Keratinocyte (primary cell): ENCODE data around the gene FARP2. TPM values are rescaled to one million over a fixed set of nuclear protein-coding genes. Genes with fewer than 3 reads are reported as not detected.

ENCODE experiments used
- DNase-seq: peaks from one replicate; pipeline ENCODE4 v3.0.0-alpha.2; 2011; ENCODE audit warnings: low read depth, missing footprints, low spot score
- FAIRE-seq: peaks from 2 replicates; lab custom pipeline; 2011; peaks lifted over from hg19 to GRCh38; lab: Jason Lieb, UNC
- H2AFZ ChIP-seq: 2 replicates; pipeline ENCODE4 v1.6.0; 2012; ENCODE audit warnings: low read length, control low read depth, inconsistent platforms; ENCODE audit not compliant: control insufficient read depth
- H3K27ac ChIP-seq: 2 replicates; pipeline ENCODE4 v1.5.1; 2011; ENCODE audit warnings: low read length; ENCODE audit not compliant: control insufficient read depth, insufficient read depth
- H3K27me3 ChIP-seq: 3 replicates; pipeline ENCODE4 v1.6.0; 2011; ENCODE audit warnings: low read length; ENCODE audit not compliant: control insufficient read depth, insufficient read depth; ENCODE audit errors: extremely low read depth
- H3K36me3 ChIP-seq, 2 experiments: 2 replicates in 1 of 2; 3 replicates in 1 of 2; pipeline ENCODE4 v1.5.1; 2011; ENCODE audit warnings: low read length in 2 of 2, mild to moderate bottlenecking in 1 of 2; ENCODE audit not compliant: control insufficient read depth in 2 of 2, insufficient read depth in 2 of 2; ENCODE audit errors: extremely low read depth in 1 of 2
- H3K4me1 ChIP-seq: 3 replicates; pipeline ENCODE4 v1.5.1; 2011; ENCODE audit warnings: low read length; ENCODE audit not compliant: control insufficient read depth, insufficient read depth; ENCODE audit errors: extremely low read depth
- H3K4me2 ChIP-seq: 3 replicates; pipeline ENCODE4 v1.6.0; 2011; ENCODE audit warnings: low read depth, low read length; ENCODE audit not compliant: control insufficient read depth, insufficient read depth; ENCODE audit errors: extremely low read depth
- H3K4me3 ChIP-seq, 3 experiments: fragments of 200-600 bp in 1 of 3; sonication (generic) in 1 of 3; 2 replicates in 2 of 3; 3 replicates in 1 of 3; pipeline ENCODE4 v1.5.1; 2011 to 2016; ENCODE audit warnings: low read length in 3 of 3, mild to moderate bottlenecking in 3 of 3, control low read depth in 2 of 3, inconsistent platforms in 1 of 3, low read depth in 1 of 3, mixed read lengths in 1 of 3, mixed run types in 1 of 3, moderate library complexity in 1 of 3; ENCODE audit not compliant: control insufficient read depth in 2 of 3, insufficient read depth in 2 of 3; ENCODE audit errors: extremely low read depth in 1 of 3
- H3K79me2 ChIP-seq: 2 replicates; pipeline ENCODE4 v1.6.0; 2012; ENCODE audit warnings: low read length; ENCODE audit not compliant: control insufficient read depth, insufficient read depth
- H3K9ac ChIP-seq: 3 replicates; pipeline ENCODE4 v1.6.0; 2011; ENCODE audit warnings: low read length; ENCODE audit not compliant: control insufficient read depth, insufficient read depth; ENCODE audit errors: extremely low read depth
- H3K9me1 ChIP-seq: 3 replicates; pipeline ENCODE4 v1.6.0; 2011; ENCODE audit warnings: low read length; ENCODE audit not compliant: control insufficient read depth, insufficient read depth; ENCODE audit errors: extremely low read depth
- H3K9me3 ChIP-seq: 2 replicates; pipeline ENCODE4 v1.5.1; 2012; ENCODE audit warnings: low read depth, low read length; ENCODE audit not compliant: control insufficient read depth
- H4K20me1 ChIP-seq: 3 replicates; pipeline ENCODE4 v1.6.0; 2011; ENCODE audit warnings: low read length; ENCODE audit not compliant: control insufficient read depth, insufficient read depth; ENCODE audit errors: extremely low read depth
- EZH2 ChIP-seq: IDR thresholded peaks from one replicate; pipeline ENCODE4 v1.6.1; 2012; ENCODE audit warnings: inconsistent platforms, mild to moderate bottlenecking, low read length, moderate library complexity
- dilution Hi-C: fragments of 300-500 bp; cut with MboI; formaldehyde crosslinking; loops from one replicate; pipeline ENCODE4 v1.7.0; 2020; ENCODE audit warnings: low sequenced_read_pairs; ENCODE audit not compliant: extremely low pct_ligation_motif_present
- polyA plus RNA-seq, 5 experiments: library from polyadenylated mRNA; depleted of rRNA in 3 of 5; stranded (reverse) in 3 of 5; stranded (forward) in 1 of 5; unstranded in 1 of 5; fragments of >200 nt; gene quantifications; 1 replicate in 1 of 5; 2 replicates in 3 of 5; 3 replicates in 1 of 5; pipeline versions ENCODE4 v1.2.1 to v1.2.3, GENCODE V29; 2011 to 2012; ENCODE audit warnings: missing spikeins in 2 of 5, low read depth in 1 of 5, low replicate concordance in 1 of 5
- TF ChIP-seq, protein P1 (sequence below), 3 experiments: IDR thresholded peaks in 1 of 3; conservative IDR thresholded peaks in 1 of 3; optimal IDR thresholded peaks in 1 of 3; 2 replicates in 2 of 3; 3 replicates in 1 of 3; pipeline versions ENCODE3 to v1.5.1; 2011; ENCODE audit warnings: low read length in 3 of 3, mild to moderate bottlenecking in 3 of 3, moderate library complexity in 2 of 3, control low read depth in 1 of 3, inconsistent platforms in 1 of 3; ENCODE audit not compliant: insufficient read depth in 2 of 3; ENCODE audit errors: extremely low read depth in 1 of 3

The FARP2 gene
- polyA plus RNA-seq, 1 donor (not counting 4 experiments of a cell fraction or from before 2014, with no cell fraction given): 39.3 TPM

DNA sequence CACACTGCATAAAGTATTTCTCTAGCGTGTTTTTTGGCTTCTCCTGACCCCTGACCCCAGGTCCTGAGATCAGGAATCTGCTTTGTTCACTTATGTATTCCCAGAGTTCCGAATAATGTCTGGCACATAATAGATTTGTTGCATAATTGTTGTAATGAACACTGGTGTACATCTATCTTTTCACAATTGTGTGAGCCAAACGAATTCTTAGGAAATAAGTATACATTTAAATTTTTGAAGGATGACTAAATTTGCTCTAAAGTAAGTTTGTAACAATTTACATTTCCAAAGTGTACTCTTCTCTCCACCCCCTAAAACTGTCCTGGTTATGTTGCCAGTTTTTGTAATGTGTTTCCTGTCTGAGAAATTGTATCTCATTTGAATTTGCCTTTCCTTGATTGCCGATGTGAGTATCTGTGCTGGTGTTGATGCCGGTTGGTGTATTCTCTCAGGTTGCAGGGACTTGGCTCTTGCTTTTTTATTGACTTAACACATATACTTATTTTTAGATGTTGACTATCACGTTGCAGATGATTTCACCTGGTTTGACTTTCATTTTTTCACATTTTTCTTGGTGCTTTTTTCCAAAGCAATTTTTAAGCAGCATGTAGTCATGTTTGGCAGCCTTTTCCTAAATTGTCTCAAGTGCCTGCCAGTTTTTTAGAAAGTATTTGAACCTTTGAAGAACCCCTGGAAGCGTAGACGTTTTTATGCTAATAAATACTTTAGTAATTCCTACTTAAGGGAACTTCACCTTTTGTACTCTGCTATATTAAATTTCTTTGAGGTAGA, 16.1 kb upstream of the FARP2 start:
- Histone ChIP-seq H3K9me3 (no peaks in the 10 kb centered on the region), H3K4me2 (no peak overlapping the region), H3K36me3 (peaks cover 40 to 44% of the 10 kb centered on the region in 2 experiments), H3K27ac (no peak overlapping the region), H3K9me1 (no peaks in the 10 kb centered on the region), H3K4me1 (no peaks in the 10 kb centered on the region), H3K9ac (no peak overlapping the region), H2AFZ (no peak overlapping the region), H3K4me3 (no peak overlapping the region), H3K27me3 (no peaks in the 10 kb centered on the region), H4K20me1 (no peaks in the 10 kb centered on the region), H3K79me2 (peaks cover 9% of the 10 kb centered on the region)
- FAIRE-seq: no peak
- no peak for TF ChIP-seq EZH2
- TF ChIP-seq, protein P1, sequence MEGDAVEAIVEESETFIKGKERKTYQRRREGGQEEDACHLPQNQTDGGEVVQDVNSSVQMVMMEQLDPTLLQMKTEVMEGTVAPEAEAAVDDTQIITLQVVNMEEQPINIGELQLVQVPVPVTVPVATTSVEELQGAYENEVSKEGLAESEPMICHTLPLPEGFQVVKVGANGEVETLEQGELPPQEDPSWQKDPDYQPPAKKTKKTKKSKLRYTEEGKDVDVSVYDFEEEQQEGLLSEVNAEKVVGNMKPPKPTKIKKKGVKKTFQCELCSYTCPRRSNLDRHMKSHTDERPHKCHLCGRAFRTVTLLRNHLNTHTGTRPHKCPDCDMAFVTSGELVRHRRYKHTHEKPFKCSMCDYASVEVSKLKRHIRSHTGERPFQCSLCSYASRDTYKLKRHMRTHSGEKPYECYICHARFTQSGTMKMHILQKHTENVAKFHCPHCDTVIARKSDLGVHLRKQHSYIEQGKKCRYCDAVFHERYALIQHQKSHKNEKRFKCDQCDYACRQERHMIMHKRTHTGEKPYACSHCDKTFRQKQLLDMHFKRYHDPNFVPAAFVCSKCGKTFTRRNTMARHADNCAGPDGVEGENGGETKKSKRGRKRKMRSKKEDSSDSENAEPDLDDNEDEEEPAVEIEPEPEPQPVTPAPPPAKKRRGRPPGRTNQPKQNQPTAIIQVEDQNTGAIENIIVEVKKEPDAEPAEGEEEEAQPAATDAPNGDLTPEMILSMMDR (optimal IDR thresholded peaks at IDR 0.05 in 1 of 3, IDR thresholded peaks at IDR 0.05 in 1 of 3, conservative IDR thresholded peaks at IDR 0.05 in 1 of 3; ENCODE audit: extremely low read depth in 1 of 3, insufficient read depth in 2 of 3, low read length in 3 of 3): no peak
- dilution Hi-C loops: no loop called here
- DNase-seq: no peak

DNA sequence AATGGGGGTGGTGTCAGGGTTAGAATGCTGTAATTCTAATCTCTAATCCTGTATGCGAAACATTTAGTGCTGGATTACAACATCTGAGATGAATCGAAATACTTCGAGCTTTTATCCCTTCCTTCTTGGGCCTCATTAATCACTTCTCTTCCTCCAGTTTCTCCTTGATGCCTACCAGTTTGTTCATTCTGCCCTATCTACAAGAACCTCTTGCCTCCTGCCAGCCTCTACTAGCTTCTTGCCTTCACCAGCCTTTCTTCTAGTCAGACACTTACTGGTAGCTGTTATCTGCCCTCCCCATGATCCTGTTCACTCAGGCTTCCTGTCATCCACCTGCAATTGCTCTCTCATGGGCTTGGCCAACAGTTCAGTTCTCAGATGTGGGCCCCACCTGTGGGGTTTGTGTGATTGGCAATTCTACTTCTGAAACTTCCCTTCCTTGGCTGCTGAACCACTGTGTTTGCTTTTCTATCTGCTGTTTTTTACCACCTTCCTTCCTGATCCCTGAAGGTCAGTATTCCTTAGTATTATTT, 15.4 kb upstream of the FARP2 start:
- no peak for FAIRE-seq
- Histone ChIP-seq H3K27ac (no peak overlapping the region), H3K9ac (no peak overlapping the region), H3K4me2 (no peak overlapping the region), H3K4me3 (no peak overlapping the region), H3K9me3 (no peaks in the 10 kb centered on the region), H3K4me1 (no peaks in the 10 kb centered on the region), H3K9me1 (no peaks in the 10 kb centered on the region), H3K27me3 (no peaks in the 10 kb centered on the region), H3K36me3 (peaks cover 34 to 45% of the 10 kb centered on the region in 2 experiments), H3K79me2 (peaks cover 7% of the 10 kb centered on the region), H2AFZ (no peak overlapping the region), H4K20me1 (no peaks in the 10 kb centered on the region)
- TF ChIP-seq EZH2: no peak
- TF ChIP-seq, protein P1 (optimal IDR thresholded peaks at IDR 0.05 in 1 of 3, IDR thresholded peaks at IDR 0.05 in 1 of 3, conservative IDR thresholded peaks at IDR 0.05 in 1 of 3; ENCODE audit: extremely low read depth in 1 of 3, insufficient read depth in 2 of 3, low read length in 3 of 3): no peak
- dilution Hi-C loops: no loop called here
- no peak for DNase-seq
